Stimulated activated CD8-positive, alpha-beta memory T cell treated with anti-CD3 and anti-CD28 coated beads, Interleukin-4, amount 100 ng/mL, for 4 hours (primary cell): Measurements from ENCODE around the gene EVX1.
A peak's percentile ranks its signal among the peaks of the same experiment; 100 is the strongest.

Experiments used
- DNase-seq, 2 donors: peaks; one replicate each; pipeline ENCODE4 v3.0.0-alpha.2; 2020; ENCODE audit warnings: low read depth in 2 of 2, low spot score in 1 of 2

EVX1 gene

DNA sequence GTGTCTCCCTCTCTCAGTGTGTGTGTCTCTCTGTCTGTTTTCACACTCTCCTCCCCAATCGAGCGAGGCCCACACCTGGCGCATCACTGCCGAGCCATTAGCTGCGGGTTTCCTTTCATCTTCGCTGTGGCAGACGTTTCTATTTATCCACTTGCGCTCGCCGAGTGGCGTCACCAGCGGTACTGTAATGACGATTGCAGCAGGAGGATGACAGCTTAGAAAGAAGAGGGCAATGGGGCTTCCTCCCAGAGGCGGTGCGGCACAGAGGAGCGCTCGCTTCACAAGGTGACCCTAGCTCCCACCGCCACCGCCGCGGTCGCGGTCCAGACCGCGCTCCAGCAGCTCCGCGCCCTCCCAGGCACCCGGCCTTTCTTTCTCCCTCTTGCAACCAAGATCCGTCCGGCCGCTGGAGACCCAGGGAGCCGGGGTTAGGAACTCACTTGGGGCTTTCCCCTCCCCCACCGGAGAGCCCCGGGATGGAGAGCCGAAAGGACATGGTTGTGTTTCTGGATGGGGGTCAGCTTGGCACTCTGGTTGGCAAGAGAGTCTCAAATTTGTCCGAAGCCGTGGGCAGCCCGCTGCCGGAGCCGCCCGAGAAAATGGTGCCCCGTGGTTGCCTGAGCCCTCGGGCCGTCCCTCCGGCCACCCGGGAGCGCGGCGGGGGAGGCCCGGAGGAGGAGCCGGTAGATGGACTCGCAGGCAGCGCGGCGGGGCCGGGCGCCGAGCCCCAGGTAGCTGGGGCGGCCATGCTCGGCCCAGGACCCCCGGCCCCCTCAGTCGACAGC, at the start of gene EVX1:
TSS of gene EVX1 (plus strand) at position 248 of the 785 bp plus-strand sequence. CDS start at position 477, 229 bp downstream.
- no peak for DNase-seq

DNA sequence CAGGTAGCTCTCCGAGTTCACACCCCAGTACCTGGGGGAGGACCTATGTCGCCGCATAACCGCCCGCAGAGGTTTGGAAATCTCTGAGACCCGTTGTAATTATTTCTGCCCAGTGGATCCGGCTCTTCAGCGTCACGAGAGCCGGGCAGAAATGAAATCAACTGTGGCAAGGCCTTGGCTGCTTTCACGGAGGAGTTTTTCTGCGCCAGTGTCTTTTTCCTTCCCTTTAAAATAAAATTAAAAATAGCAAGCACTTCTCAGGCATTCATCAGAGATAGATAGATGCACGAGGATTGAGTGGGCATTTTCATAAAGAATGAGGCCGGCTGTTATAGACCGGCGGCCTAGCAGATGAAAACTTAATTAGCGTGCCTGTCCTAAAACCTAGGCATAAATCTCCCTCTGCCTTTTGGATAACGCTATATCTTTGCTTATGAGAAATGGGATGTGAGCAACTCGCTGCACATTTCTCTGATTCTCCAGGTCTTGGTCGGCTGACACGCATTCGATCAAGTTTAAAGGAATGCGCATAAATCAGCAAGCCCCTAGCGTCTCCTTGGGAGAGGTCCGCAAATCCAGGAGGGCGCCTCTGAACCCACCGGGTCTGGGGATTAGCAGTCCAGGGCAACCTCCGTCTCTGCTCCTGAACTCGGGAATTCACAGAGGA, 49.1 kb upstream of the EVX1 start:
- DNase-seq, result no peak

DNA sequence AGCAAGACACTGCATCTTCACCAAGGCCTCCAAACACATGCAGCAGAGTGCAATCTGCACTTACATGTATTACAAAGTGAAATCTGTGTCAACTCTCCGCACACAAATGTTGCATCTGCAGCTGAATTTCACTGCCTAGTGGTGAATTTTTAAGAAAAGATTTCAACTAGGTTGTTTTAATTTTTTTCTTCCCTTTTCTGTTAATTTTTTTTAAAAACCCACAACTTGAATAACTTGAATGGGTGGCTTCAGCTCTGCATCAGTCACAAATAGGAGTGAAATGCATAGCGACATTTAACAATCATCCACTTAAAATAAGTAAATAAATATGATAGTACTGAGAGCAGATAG, 48.6 kb upstream of the EVX1 start:
- no peak for DNase-seq

DNA sequence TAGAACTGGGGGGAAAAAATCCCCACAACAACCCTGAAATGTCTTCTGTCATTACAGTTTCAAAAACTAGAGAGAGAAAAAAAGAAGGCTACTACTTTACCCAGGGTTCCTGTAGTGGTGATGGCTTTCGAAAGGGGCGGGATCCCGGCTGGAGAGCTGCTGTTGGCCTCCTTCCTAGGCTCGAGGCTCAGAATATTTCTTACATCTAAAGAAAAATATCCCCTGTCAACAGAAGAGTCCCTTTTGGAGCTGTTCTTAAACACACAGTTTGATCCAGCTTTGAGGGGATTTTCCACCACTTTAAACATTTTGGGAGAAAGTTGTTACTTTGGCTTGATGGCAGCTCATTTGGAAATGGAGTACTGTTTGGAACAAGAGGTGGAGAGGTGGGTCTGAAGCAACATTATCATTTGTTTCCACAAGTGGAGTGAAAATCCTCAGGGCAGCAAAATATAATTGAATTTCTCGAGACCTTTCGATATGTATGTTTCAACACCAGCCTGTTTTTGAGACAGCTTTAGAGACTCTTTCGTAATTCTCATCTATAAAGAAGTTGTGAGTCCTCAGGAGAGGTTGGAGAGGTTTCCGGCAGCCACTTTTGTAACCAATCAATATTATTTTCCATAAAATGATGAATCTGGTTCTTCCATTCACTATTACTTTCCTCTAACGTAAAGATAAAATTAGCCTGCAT, 47.8 kb upstream of the EVX1 start:
- DNase-seq, result no peak

DNA sequence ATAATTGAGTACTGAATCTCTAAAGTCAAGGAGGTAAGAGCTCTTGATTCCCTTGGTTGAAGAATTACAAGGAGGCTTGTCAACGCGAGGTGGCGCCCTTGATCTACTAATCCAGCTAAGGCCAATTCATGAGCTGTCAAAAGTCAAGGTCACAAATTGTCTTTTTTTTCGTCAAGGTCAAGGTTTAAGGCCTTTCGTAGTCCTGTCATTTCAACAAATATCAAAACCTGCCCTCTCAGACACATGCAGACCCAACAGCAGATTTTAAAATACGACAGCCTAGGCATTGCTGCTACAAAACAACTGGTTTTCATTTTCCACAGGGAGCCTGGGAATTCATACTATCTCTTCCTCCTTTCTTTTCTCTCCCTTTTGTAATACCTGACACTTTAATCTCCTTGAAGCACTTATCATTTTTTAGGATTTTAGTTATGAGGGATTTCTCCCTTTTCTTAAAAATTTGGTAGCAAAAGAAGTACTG, 46.3 kb upstream of the EVX1 start:
- peak; percentile 56 to 85 for DNase-seq

DNA sequence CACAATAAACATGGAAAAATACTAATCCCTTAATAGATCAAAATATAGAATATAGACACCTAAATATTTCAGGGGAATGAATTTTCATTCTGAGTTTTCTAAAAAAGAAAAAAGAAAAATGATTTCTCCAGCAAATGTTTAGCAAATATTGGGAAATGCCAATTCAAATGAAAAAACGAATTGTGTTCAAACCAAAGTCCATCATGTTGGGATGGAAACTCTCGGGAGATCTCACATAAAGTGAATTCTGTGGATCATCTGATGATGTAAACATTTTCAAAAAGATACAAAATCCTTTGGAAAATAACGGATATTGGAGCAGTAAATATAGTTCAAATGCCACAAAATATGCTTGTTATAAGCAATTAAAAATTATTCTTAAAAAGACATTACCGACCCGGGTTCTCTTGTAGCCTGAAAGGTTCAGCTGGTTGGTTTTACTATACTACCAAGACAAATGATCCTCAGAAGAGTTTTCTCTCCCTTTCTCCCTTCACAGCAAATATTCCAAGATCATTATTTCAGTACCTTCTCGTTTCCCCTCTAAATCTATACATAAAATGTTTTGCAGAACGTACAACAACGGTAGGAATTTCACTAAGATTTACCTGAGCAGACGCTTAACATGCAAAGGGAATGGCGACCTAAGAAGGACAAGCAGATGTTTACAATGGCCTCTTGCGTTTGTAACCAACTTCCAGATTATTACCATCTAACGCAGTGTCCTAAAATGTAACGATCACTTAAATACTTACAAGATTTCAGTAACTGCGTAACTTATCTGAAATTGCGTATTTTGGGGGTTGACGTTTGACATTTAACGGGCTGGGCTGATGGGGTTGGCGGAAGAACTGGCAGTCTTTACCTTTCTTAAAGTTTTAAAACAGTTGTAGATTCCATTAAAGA, 45.2 kb upstream of the EVX1 start:
- DNase-seq, result no peak

DNA sequence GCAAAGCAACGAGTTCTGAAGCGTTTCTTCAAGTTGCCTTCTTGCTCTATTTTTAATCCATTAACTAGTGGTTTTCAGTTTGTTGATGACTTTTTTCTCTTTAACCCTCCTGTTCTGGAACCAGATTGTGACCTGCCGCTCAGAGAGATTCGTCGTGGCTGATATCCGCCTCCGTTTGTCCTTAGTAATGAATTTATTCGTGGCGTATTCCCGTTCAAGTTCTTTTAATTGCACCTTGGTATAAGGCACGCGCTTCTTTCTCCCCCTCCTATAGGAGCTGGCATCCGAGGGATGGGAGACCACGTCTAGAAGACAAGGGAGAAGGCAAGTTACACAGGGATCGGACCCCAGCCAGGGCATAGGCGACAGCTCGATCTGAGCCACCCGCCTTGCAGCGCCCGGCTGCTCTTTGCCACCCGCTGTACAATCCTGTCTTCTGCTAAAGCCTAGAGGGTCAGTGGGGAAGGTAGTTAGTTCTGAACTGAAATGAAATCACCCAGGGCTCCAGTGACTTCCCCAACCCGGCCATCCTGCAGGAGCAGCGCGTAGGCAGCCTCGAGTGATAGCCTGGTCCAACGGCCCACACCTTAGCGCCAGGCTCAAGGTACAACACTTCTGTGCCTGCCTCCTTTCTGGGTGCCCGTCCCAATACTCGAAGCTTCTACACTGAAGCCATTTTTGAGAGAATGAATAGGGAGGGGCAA, 44.3 kb upstream of the EVX1 start:
- no peak for DNase-seq

DNA sequence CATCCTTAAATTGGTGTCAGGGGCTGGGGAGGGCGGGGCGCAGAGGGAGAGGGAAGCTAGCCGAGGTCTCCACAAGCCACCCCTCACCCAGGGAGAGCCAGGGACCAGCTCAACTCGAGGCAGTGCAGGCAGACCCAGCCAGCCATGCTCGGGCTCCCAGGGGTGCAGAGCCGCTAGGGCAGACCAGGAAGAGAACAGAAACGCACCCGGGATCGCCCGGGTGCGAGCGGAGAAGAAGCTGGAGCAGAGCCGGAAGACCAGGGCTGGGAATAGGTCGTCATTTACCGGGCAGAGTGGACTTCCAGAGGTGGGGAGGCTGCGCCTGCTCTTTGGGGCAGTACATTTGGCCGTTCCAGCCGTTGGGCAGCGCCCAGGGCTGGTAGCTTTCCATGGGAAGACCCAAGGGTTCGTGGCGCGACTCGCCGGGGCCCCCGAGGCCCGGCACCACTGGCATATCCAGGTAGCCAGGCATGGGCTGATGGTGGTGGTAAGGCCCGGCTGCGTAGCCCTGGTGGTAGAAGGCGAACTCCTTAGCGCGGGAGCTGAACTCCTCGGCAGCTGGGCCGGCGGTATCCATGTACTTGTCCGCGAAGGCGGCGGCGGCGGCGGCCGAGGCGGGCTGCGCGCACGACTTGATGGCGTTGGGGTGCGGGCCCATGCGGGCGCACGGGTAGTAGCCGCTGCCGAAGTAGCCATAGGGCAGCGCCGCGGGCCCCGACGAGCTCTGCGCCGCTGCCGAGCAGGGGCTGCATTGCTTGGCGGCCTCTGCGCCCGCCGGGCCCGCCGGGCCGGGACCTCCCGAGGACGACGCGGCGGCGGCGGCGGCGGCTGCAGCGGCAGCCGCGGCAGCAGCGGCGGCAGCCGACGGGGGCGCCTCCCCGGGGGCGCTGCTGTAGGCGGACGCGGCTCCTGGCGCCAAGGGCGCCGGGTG, 43.5 kb upstream of the EVX1 start:
- DNase-seq, result no peak

DNA sequence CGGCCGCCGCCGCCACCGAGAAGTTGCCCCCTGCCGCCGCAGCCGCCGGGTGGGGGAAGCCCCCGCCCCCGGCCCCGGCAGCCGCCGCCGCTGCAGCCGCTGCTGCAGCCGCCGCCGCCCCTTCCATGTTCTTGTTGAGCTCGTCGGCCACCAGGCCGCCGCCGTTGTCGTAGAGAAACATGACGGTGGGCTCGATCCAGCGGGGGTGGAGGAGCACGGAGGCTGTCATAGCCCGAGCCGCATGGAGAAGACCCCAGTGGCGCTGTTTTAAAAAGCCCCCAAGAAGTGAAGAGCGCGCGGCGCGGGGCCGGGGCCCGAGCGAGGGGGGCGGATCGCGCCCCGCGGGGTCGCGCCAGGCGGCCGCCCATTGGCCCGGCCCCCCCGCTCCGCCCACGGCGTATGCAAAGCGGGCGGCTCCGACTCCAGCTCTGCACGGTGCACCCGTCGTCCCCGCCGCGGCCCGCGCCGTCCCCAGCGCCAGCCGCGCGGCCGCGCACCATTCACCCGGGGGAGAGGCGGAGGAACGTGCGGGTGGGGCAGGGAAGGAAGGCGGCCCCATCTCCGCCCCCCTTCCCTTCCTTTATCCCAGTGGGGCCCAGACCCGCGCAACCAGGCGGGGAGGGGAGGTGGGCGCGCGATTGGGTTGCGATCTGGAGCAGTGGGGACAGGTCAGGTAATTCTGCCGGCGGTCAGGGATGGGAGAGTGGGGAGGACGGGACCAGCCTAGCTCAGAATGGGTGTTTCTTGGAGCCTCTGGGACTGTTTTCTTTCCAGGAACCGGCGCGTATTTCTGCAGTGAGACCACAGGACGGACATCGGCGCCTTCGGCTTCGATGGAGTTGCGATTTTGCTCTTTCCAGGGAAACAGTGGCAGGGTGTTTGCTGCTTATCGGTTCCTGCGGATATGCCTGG, 42.5 kb upstream of the EVX1 start, which contains the start of gene HOXA13:
TSS of gene HOXA13 (minus strand) at position 243 of the 912 bp plus-strand sequence. CDS start at position 229, 14 bp downstream.
- no peak for DNase-seq

DNA sequence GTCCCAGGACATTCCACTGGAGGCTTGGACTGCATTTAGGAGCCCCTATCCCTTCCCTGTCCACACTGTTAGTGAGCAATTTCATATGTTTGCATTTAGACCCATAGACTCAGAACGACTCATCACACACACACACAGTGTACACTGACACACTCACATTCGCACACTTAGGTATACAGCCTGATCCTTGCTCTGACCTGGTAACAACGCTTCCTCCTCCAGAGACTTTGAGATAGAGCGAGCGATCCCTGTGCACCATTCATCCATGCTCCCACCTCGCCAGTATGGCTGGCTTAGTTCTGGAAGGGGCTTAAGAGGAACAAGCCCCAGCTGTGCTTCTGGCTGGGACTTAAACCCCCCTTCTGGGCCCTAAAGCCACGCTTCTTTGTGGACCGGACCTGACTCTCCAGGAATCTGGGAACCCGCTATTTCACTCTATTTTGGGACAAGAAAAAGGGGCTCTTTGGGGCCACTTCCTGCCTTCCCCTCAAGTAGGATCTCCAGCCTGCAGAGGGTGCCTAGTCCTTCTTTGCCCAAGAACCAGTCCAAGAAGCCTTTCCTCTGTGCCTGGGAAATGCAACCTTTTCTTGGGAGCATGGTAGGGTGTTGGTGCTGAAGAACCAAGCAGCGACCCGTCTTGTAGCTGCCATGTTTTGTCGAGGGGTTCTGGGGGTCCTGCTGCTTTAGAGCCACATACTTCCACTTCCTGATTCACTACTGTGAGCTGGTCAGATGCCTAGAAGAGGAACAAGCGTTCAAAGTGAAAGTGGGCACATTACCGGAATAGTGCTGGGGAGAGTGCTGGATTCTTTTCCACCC, 41.6 kb upstream of the EVX1 start:
- no peak for DNase-seq

DNA sequence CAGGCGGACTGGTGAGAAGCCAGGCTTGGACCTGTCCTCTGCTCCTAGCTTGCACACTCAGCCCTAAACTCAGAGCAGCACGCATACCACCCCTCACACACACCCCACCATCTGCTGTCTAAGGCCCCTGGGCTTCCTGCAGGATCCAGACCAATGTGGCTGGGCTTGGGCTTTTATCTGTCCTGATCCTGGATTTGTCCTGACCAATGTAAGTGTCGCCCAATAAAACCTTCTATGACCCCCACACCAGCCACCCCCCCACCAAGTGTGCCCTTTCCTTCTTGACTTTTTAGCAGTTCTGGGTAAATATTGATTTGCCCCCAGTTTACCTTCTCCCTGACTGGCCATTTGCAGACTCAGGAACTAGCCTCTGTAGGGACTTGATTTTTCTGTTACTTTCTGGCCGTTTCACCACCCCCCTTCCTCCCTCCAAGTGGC, 41.0 kb upstream of the EVX1 start:
- no peak for DNase-seq

DNA sequence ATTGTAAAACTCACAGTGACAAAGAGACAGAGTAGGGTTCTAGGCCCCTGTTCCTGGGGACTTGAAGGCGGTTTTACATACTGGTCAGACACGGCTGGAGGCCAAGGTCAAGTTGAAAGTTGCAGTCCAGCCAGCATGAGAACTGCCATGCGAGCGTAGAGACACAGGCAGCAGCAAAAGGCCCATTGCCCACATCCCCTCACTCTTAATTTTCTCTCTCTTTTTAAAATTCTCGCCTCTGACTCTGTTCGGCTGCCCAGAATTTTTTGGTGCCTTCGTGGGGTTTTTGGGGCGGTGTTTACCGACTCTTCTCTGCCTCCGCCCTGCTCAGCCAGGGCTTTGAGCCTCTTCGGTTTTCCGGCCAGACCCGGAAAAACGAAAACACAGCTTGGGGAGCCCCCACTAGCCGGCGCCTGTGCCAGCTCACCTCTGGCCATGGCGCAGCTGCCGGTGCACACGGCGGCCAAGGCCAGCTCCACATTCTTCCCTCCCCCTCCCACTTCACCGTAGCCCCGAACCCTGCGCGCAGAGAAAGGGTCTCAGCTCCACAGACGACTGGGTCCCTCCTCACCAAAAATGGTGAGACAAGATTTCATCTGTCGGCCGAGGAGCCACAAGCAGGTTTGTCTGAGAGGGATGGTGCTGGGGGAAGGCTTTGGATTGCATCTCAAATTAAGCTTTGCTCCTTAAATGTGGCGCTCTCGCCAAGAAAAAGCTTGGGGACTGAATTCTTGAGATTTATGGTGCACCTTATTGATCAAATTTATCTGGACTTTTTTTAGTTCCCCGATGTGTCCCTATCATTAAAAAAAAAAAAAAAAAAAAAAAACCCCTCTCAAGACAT, 40.4 kb upstream of the EVX1 start:
- DNase-seq, result no peak

DNA sequence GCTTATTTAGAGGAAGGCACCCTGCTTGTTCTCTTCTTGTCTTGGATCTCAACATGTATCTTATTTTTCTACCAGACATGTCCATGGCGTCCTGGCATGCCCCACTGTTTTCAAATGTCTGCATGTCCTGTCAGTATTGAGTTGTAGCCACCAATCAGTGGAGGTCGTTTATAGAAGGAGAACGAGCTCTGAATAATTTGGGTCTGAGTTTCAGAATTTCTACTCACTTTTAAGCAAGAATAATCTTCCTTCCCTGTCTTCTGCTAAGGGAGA, 39.8 kb upstream of the EVX1 start:
- DNase-seq, result no peak

DNA sequence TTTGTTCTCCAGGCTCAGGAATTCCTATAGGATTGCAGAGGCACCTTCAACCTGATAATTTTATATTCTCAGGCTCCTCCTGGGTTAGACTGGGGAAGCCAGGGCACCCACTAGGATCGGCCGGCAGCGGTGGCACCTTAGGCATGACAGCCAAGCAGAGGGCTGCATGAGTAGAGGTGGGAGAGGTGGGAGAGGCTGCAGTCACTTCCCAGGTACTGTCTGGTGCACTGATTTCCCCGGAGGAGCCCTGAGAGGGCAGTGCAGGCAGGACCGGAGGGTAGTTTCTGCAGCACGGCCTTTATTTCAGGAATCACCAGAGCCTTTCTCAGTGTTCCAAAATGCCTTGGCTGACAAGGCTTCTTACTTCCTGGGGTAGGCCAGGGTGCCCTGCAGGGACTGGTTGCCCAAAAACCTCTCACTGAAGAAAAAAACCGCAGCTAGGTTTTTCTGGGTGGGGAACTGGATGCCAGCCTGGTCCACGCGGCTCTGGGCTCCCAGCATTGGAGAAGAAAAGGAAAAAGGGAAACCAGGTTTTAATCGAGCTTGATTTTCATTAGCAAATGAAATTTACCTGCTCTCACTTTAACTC, 39.1 kb upstream of the EVX1 start:
- DNase-seq, result no peak

DNA sequence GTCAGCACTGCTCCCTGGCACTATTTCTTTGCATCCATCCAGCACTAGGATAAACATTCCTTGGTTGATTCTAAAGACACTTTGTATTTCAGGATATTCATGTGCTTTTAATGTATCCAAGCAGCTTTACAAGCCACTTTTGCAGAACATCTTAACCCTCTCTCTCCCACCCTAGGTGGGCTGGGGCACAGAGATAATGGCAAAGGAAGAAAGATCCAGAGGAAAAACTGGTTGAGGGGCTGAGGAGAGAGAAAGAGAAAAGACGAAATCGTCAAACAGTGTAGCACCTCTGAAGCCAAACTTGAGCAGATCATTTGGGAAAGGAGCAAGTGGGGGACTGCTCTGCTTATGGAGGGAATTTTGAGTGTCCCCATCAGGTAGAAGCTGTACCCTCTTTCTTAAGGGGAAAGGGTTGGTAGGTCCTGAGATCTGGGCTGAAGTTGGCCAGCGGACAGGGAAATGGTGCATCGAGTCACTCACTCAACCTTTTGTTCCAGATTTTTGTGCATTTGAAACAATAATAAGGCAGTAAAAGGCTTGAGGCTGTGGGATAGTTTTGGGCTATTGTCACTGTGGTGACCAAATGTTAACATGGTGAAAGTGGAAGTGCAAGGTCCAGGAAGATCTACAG, 38.5 kb upstream of the EVX1 start:
- no peak for DNase-seq

DNA sequence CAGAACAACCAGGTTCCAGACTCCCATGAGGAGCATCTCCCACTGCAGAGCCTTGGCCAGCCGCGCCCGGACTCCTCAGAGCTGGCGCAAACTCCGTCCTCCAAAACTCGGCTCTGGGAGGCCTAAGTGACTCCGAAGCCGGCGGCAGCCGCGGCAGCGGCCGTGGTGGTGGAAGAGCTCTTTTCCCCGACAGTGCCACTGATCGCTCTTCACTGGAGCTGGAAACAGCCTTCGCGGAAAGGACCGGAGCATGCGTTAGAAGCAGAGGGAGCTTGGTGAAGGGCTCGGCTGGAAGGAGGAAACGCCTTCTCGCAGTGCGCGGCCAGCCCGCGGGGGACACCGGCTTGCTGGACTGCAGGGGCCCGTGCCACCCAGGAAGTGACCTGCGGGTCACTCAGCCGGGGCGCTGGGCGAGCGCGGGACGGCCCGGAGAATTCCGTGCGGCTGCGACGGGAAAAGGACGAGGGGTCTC, 37.7 kb upstream of the EVX1 start:
- DNase-seq, result no peak
